Esophagus muscularis mucosa (tissue), 3 donors: Measurements from ENCODE around the gene SLC25A23.

Experiments used
- CTCF ChIP-seq, 3 experiments: fragments of 200-600 bp in 2 of 3; fragments of 450-650 bp in 1 of 3; sonication (generic) in 2 of 3; IDR thresholded peaks; one replicate each; pipeline ENCODE4 v1.5.1; 2017 to 2019; ENCODE audit warnings: antibody characterized with exemption in 3 of 3, mild to moderate bottlenecking in 2 of 3, moderate library complexity in 1 of 3
- POLR2A ChIP-seq: fragments of 450-650 bp; IDR thresholded peaks from one replicate; pipeline ENCODE4 v1.6.1; 2017; ENCODE audit warnings: antibody characterized with exemption, moderate library complexity, mild to moderate bottlenecking, low read depth
- POLR2AphosphoS5 ChIP-seq, 2 donors: sonication (generic); formaldehyde crosslinking; IDR thresholded peaks; one replicate each; pipeline ENCODE4 v1.6.1; 2017; ENCODE audit warnings: antibody characterized with exemption in 2 of 2

GRCh38 chr19:6421075-6422014 lies 38.2 kb downstream of the SLC25A23 start:
- TF ChIP-seq POLR2A (no peak), CTCF (IDR thresholded peaks at IDR 0.05) (no peak), POLR2AphosphoS5 (IDR thresholded peaks at IDR 0.05) (no peak)
